Osteoblast (primary cell): Measurements from ENCODE around the gene PBX1. TPM values are rescaled to one million over a fixed set of nuclear protein-coding genes. Genes with fewer than 3 reads are reported as not detected.

ENCODE experiments used
- DNase-seq: peaks from one replicate; pipeline ENCODE4 v3.0.0; 2011; ENCODE audit warnings: low spot score, mixed read lengths; ENCODE audit not compliant: insufficient read length; ENCODE audit errors: missing footprints
- H2AFZ ChIP-seq: 2 replicates; pipeline ENCODE4 v1.6.0; 2011; ENCODE audit warnings: mild to moderate bottlenecking, low read length
- H3K27ac ChIP-seq: 2 replicates; pipeline ENCODE4 v1.5.1; 2011; ENCODE audit warnings: mild to moderate bottlenecking, low read depth, low read length, moderate library complexity
- H3K27me3 ChIP-seq: 2 replicates; pipeline ENCODE4 v1.6.0; 2012; ENCODE audit warnings: mild to moderate bottlenecking, control low read depth, inconsistent platforms, low read length, moderate library complexity; ENCODE audit not compliant: insufficient read depth
- H3K36me3 ChIP-seq: 2 replicates; pipeline ENCODE4 v1.5.1; 2011; ENCODE audit warnings: mild to moderate bottlenecking, low read length, control low read depth, moderate library complexity; ENCODE audit not compliant: insufficient read depth
- H3K4me1 ChIP-seq: 2 replicates; pipeline ENCODE4 v1.5.1; 2011; ENCODE audit warnings: mild to moderate bottlenecking, low read length, control low read depth, moderate library complexity; ENCODE audit not compliant: insufficient read depth
- H3K4me2 ChIP-seq: 2 replicates; pipeline ENCODE4 v1.6.0; 2011; ENCODE audit warnings: mild to moderate bottlenecking, low read length; ENCODE audit not compliant: insufficient read depth
- H3K4me3 ChIP-seq: fragments of 200-600 bp; sonication (generic); 3 replicates; pipeline ENCODE4 v1.5.1; 2012; ENCODE audit warnings: mild to moderate bottlenecking, low read length, inconsistent platforms; ENCODE audit not compliant: insufficient read depth
- H3K79me2 ChIP-seq: 2 replicates; pipeline ENCODE4 v1.6.0; 2012; ENCODE audit warnings: mild to moderate bottlenecking, low read length, control low read depth, inconsistent platforms; ENCODE audit not compliant: insufficient read depth
- H3K9me3 ChIP-seq: 2 replicates; pipeline ENCODE4 v1.5.1; 2011; ENCODE audit warnings: low read depth, low read length, control low read depth
- H4K20me1 ChIP-seq: 2 replicates; pipeline ENCODE4 v1.6.0; 2012; ENCODE audit warnings: mild to moderate bottlenecking, low read length, control low read depth; ENCODE audit not compliant: insufficient read depth
- CTCF ChIP-seq: IDR thresholded peaks from 2 replicates; pipeline ENCODE4 v1.5.1; 2011; ENCODE audit warnings: mild to moderate bottlenecking, low read depth, low read length, moderate library complexity; ENCODE audit errors: extremely low read depth
- total RNA-seq: library from RNA; depleted of rRNA; stranded (reverse); fragments of >200 nt; gene quantifications from 2 replicates; pipeline ENCODE4 v1.2.3, GENCODE V29; 2012

The PBX1 gene
- total RNA-seq, 1 donor = 10.1 TPM

- no peak for TF ChIP-seq CTCF
- Histone ChIP-seq H3K79me2 (no peaks in the 10 kb centered on the region), H3K4me2 (peak overlapping the region; percentile 11), H3K27me3 (no peaks in the 10 kb centered on the region), H2AFZ (no peak overlapping the region), H3K4me1 (no peaks in the 10 kb centered on the region), H4K20me1 (no peaks in the 10 kb centered on the region), H3K36me3 (no peaks in the 10 kb centered on the region), H3K9me3 (no peaks in the 10 kb centered on the region), H3K27ac (no peak overlapping the region), H3K4me3 (no peak overlapping the region)
- DNase-seq = no peak
These were observed 17.6 kb downstream of the PBX1 start for GRCh38 chr1:164576291-164577271.

GRCh38 chr1:164577291-164577690 is 18.3 kb downstream of the PBX1 start:
- DNase-seq = no peak
- Histone ChIP-seq H3K9me3 (no peaks in the 10 kb centered on the region), H3K36me3 (no peaks in the 10 kb centered on the region), H3K27me3 (no peaks in the 10 kb centered on the region), H2AFZ (no peak overlapping the region), H3K4me1 (no peaks in the 10 kb centered on the region), H4K20me1 (no peaks in the 10 kb centered on the region), H3K4me2 (no peak overlapping the region), H3K79me2 (no peaks in the 10 kb centered on the region), H3K27ac (no peak overlapping the region), H3K4me3 (no peak overlapping the region)
- no peak for TF ChIP-seq CTCF

- H3K79me2 ChIP-seq = no peaks in the 10 kb centered on the region
- no peaks in the 10 kb centered on the region for H3K27me3 ChIP-seq
- no peaks in the 10 kb centered on the region for H3K36me3 ChIP-seq
- no peak overlapping the region for H3K4me3 ChIP-seq
- H3K4me1 ChIP-seq = no peaks in the 10 kb centered on the region
- H3K27ac ChIP-seq = no peak overlapping the region
- H4K20me1 ChIP-seq = no peaks in the 10 kb centered on the region
- no peak overlapping the region for H3K4me2 ChIP-seq
- H3K9me3 ChIP-seq = no peaks in the 10 kb centered on the region
- DNase-seq = no peak
- no peak for TF ChIP-seq CTCF
- no peak overlapping the region for H2AFZ ChIP-seq
These were observed 19.7 kb downstream of the PBX1 start for GRCh38 chr1:164578479-164579200.

GRCh38 chr1:164579381-164579780 is 20.4 kb downstream of the PBX1 start:
- Histone ChIP-seq H3K4me3 (no peak overlapping the region), H3K9me3 (no peaks in the 10 kb centered on the region), H3K27ac (no peak overlapping the region), H3K4me2 (no peak overlapping the region), H4K20me1 (no peaks in the 10 kb centered on the region), H2AFZ (no peak overlapping the region), H3K36me3 (no peaks in the 10 kb centered on the region), H3K4me1 (no peaks in the 10 kb centered on the region), H3K79me2 (no peaks in the 10 kb centered on the region), H3K27me3 (no peaks in the 10 kb centered on the region)
- TF ChIP-seq CTCF = no peak
- DNase-seq = no peak
